Ramos (cell line): ENCODE results near the gene UBB.

ENCODE experiments used
- in situ Hi-C: fragments of 300-500 bp; cut with MboI; formaldehyde crosslinking; loops from one replicate; pipeline ENCODE4 v1.14.3; 2022; ENCODE audit warnings: low sequenced_read_pairs; ENCODE audit not compliant: unreplicated experiment

Gene UBB

DNA sequence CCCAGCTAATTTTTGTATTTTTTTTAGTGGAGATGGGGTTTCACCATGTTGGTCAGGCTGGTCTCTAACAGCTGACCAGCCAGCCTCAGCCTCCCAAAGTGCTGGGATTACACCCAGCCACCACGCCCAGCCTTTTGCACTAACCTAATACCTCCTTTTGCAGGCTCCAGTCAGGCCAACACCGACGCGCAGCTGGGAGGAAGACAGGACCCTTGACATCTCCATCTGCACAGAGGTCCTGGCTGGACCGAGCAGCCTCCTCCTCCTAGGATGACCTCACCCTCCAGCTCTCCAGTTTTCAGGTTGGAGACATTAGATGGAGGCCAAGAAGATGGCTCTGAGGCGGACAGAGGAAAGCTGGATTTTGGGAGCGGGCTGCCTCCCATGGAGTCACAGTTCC lies 36.5 kb downstream of the UBB start:
- in situ Hi-C loops, result no loop called here

DNA sequence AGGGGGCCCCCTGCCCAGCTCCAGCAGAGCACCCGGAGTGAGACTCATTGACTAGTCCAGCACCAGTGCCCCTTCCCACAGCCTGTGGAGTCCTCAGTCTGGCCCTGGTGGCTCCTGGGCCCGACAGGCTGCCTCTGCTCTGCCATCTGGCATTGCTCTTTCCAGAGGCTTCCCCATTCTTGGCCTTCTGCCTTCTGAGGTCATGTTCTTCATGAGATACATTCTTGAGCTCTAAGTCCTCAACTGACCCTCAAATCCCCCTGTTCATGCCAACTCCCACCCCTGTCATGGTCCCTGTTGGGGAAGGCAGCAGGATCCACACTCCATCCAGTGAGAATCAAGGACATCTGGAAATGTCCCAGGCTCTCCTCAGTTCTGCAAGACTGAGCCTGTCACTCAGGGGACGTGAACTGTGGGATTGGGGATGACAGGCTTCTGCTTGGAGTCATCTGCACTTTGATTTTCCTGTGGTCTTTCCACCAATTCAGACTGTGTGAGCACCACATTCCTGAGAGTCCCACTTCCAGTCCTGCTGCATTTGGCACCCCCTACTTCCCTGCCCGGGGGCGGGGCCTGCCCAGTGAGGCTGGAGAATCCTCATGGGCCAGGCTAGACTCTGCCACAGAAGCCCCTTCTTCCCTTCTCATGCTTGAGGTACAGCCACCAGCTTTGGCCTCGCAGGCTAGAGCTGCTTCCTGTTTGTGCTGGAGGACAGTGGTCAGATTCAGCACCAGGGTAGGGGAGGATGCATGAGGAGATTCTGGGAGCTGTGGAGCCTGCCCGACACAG lies 37.2 kb downstream of the UBB start:
- in situ Hi-C loops, result no loop called here

DNA sequence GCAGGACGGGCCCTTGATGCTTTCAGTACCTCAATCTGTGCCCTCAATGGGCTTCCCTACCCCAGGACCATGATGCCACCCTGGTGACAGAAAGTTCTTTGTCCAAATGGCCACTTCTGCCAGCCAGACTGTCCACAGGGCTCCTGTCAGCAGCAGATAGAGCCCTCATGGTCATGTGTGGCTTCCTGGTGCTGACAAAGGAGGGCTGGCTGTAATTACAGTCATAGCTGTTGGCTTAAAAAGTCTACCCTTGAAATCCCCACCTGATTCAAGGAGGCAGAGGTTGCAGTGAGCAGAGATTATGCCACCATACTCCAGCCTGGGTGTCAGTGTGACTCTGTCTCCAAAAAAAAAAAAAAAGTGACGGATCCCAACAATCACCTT lies 37.8 kb downstream of the UBB start:
- in situ Hi-C loops, result no loop called here

DNA sequence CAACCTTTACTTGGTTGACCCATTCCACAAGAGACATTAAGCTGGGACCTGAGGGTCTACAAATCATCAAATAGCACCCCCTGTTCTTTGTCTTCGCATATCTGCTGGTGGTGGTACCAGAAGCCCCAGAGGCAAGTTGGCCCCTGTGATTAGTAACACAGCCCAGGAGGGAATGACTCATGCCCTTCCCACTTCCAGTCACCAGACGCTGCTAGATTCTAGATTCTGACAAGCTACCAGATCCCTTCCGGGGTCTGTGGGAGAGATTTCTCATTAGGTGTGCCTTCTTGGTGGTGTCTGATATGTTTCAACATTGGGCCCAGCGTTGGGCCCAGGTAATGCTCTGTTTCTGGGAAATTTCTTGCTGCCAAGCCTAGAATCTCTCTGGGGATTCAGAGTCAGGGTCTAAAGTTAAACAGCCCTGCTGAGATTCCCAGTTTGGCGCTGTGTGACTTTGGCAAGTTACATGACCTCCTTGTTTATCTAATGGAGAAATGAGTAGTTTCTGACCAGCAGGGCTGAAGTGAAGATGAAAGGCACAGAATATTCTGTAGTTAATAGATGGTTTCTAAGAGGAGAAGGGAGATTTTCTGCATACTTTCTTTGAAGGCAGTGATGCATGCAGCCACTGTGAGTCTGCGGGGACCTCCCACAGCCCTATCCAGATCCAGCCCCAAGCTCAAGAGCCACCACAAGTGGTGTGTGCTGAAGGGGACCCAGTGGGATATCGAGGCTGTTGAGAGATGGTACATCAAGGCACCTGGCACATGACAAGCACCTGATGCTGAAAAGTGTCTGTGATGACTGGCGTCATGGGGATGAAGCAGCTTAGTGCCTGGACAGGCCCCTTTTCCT lies 38.4 kb downstream of the UBB start:
- in situ Hi-C loops, result no loop called here

DNA sequence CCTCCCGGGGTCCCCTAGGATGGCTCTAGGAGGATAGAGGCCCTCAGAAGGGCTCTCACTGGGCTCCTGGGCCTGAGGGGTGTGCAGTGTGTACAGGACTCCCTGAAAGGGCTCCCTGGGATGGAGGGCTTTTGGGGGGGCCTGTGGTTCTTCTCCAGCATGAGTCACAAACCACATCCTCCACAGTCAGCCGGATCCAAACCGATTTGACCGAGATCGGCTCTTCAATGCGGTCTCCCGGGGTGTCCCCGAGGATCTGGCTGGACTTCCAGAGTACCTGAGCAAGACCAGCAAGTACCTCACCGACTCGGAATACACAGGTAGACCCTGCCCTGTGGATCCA lies 39.0 kb downstream of the UBB start:
- in situ Hi-C loops, result no loop called here

DNA sequence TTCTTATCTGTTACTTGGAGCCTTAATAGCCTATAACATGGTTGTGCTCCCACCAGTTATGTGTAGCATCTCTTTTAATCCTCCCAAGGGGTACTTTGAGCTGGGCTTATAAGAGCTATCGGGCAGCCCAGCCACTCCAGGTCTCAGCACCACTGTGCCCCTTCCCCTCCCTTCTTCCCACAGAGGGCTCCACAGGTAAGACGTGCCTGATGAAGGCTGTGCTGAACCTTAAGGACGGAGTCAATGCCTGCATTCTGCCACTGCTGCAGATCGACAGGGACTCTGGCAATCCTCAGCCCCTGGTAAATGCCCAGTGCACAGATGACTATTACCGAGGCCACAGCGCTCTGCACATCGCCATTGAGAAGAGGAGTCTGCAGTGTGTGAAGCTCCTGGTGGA lies 41.5 kb downstream of the UBB start:
- in situ Hi-C loops, result no loop called here

DNA sequence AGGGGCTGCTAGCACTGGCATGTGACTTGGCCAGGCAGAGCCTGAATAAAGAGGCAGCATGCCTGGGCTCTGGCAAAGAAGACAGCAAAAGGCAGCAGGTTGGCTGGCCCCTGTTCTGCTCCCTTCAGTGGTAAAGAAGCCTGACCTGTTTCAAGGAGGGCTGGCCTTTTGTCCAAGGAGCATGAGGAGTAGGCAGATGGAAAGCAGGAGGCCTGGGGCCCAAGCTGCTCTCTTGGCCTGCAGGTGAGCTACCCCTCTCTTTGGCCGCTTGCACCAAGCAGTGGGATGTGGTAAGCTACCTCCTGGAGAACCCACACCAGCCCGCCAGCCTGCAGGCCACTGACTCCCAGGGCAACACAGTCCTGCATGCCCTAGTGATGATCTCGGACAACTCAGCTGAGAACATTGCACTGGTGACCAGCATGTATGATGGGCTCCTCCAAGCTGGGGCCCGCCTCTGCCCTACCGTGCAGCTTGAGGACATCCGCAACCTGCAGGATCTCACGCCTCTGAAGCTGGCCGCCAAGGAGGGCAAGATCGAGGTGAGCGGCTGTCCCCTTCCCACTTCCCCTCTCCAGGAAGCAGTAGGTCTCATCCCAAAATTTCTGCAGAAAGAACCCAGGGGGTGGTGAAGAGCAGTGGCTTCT lies 42.5 kb downstream of the UBB start:
- in situ Hi-C loops, result no loop called here

DNA sequence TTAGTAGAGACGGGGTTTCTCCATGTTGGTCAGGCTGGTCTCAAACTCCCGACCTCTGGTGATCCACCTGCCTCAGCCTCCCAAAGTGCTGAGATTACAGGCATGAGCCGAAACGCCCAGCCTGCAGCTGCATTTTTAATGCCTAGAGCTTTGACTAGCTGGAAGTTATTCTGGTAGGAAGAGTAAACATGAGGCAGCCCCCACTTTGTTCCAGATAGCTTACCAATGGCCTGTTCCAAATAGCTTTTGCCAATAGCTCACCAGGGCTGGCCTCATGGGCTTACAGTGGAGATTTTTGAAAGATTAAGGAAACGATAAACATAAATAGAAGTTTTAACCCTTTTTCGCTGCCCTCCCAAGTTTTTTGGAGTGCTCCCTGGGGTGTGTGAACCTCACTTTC lies 44.3 kb downstream of the UBB start:
- in situ Hi-C loops, result no loop called here

DNA sequence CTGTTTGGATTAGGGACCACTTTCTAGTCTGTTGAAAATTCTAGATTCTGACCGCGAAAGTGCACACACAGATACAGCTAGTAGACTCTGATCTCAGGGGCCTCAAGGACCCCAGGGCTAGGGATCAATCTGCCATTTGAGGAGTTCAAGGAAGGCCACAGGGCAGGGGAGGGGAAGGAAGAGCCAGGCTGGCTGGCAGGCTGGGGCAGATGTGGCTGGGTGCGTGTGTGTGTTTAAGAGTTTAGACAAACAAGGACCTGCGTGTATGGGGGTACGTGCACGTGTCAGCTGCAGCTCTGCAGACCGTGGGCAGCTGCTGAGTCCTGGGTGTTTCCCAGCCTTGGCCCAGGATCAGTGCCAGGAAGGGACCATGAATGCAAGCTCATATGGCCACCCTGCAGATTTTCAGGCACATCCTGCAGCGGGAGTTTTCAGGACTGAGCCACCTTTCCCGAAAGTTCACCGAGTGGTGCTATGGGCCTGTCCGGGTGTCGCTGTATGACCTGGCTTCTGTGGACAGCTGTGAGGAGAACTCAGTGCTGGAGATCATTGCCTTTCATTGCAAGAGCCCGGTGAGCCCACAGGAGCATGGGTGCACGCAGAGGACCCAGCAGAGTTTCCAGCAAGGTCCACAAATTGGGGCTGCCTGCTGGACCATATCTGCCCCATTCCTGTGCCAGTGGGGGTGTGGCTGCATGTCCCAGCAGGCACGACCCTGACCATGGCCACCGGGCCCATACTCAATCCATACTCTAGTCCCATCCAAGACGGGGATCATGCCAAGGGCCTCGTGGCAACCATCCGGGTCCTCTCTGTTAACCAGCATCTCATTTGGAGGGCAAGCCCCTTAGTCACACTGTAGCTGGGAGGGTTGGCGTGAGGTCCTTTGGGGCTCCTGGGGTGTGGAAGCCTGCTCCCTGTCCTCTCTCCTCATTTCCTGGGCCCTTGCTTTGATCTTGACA lies 45.1 kb downstream of the UBB start:
- in situ Hi-C loops, result no loop called here

DNA sequence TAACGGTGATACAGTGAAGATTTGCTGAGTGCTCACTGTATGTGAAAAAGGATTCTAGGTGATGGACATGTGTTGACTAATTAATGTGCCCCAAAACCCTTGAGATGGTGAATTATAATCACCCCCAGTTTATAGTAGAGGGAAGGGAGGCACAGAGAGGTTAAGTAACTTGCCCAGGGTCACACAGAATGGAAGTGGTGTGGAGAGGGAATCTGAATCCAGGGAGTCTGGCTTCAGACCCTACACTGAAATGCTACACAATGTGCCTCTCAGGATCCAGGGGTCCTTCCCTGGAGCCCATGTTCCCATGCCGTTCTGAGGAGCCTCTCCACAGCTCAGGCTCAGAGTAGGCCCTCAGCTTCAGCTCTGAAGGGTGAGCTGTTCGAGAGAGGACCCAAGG lies 46.1 kb downstream of the UBB start:
- in situ Hi-C loops, result no loop called here

DNA sequence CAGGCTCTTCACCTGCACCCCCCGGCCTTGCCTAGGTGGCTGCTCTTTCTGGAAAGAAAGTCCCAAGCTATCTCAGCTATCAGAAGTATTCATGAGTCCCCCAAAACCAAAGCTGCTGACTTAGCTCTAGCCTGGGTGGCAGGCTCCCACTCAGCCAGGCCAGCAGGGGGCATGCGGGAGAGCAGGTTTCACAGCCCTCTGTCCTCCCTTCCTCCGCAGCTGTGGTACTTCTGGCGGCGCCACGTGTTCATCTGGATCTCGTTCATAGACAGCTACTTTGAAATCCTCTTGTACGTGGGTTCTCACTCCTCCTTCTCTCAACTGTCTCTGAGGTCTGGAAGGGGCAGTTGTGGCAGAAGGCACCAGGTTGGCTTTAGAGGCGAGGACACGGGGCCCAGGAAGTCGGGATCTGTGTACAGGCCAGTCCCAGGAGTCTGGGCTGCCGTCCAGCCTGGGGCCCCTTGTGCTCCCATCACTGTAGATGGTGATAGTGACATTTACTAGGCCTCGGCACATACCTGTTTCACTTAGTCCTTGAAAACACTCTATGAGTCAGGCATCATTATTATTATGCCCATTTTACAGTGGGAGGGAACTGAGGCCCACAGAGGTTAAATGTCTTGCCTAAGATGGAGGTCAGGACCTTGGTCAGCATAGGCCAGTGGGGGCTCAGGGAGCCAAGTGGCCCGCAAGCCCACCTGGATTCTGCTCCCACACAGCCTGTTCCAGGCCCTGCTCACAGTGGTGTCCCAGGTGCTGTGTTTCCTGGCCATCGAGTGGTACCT lies 47.4 kb downstream of the UBB start:
- in situ Hi-C loops, result no loop called here

DNA sequence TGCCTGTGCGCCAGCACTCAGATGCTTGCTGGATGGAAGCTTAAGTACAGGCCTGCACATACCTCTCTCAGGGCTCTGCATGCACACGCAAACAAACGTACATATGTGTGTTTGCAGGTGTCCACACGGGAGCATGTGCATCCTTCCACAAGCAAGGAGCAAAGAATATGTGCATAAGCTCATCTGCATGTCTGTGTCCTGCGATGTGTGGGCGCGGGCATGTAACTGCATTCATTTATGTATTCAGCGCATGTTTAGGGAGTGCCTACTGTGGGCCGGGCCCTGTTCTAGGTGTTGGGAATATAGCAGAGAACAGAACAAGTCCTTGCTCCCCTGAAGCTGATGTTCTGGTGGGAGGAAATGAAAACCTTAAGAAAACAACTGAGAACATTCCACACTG lies 48.2 kb downstream of the UBB start:
- in situ Hi-C loops, result no loop called here

DNA sequence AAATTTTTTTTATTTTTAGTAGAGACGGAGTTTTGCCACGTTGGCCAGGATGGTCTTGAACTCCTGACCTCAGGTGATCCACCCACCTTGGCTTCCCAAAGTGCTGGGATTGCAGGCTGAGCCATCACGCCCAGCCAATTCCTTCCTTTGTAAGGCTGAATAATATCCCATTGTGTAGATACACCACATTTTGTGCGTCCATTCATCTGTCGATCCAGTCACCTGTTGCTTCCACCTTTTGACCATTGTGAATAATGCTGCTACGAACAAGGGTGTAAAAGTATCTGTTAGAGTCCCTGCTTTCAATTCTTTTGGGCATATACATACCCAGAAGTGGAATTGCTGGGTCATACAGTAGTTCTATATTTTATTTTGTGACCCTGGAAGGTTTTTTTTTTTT lies 49.8 kb downstream of the UBB start:
- in situ Hi-C loops, result no loop called here

DNA sequence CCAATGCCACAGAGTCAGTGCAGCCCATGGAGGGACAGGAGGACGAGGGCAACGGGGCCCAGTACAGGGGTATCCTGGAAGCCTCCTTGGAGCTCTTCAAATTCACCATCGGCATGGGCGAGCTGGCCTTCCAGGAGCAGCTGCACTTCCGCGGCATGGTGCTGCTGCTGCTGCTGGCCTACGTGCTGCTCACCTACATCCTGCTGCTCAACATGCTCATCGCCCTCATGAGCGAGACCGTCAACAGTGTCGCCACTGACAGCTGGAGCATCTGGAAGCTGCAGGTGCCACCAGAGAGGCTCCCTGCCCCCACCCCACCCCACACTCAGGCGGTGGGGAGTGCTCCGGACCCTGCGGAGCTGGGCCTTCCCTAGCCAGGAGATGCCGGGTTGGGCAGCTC lies 51.1 kb downstream of the UBB start:
- in situ Hi-C loops, result no loop called here
